Loucy (cell line): ENCODE measurements around the gene ELMO1.

Source experiments
- H2AFZ ChIP-seq: fragments of 200-600 bp; sonication (generic); 2 replicates; pipeline ENCODE4 v1.6.0; 2016; ENCODE audit warnings: antibody characterized with exemption, mild to moderate bottlenecking, low read length, moderate library complexity
- H3F3A ChIP-seq: fragments of 200-600 bp; 2 replicates; pipeline ENCODE4 v1.6.0; 2016; ENCODE audit warnings: antibody characterized with exemption, low read depth, mild to moderate bottlenecking
- H3K27me3 ChIP-seq: fragments of 200-600 bp; sonication (generic); 2 replicates; pipeline ENCODE4 v1.6.1; 2014; ENCODE audit warnings: low read length, mild to moderate bottlenecking; ENCODE audit not compliant: insufficient read depth, poor library complexity, severe bottlenecking
- H3K36me3 ChIP-seq: fragments of 200-600 bp; sonication (generic); 2 replicates; pipeline ENCODE4 v1.6.1; 2016; ENCODE audit warnings: low read length; ENCODE audit not compliant: insufficient read depth
- H3K4me1 ChIP-seq: fragments of 200-600 bp; sonication (generic); 2 replicates; pipeline ENCODE4 v1.5.1; 2014; ENCODE audit warnings: low read length, mild to moderate bottlenecking; ENCODE audit not compliant: insufficient read depth, poor library complexity, severe bottlenecking
- H3K4me2 ChIP-seq: fragments of 200-600 bp; sonication (generic); 2 replicates; pipeline ENCODE4 v1.6.0; 2014; ENCODE audit warnings: antibody characterized with exemption, low read length, low read depth, mild to moderate bottlenecking; ENCODE audit not compliant: poor library complexity, severe bottlenecking
- H3K4me3 ChIP-seq: fragments of 200-600 bp; sonication (generic); 2 replicates; pipeline ENCODE4 v1.5.1; 2014; ENCODE audit warnings: low read length, mild to moderate bottlenecking, mixed read lengths; ENCODE audit not compliant: poor library complexity, severe bottlenecking
- H3K79me2 ChIP-seq: fragments of 200-600 bp; sonication (generic); 2 replicates; pipeline ENCODE4 v1.6.1; 2014; ENCODE audit warnings: low read length; ENCODE audit not compliant: insufficient read depth
- H3K9ac ChIP-seq: fragments of 200-600 bp; sonication (generic); 2 replicates; pipeline ENCODE4 v1.6.0; 2014; ENCODE audit warnings: mild to moderate bottlenecking, low read depth, low read length, moderate library complexity; ENCODE audit not compliant: poor library complexity, severe bottlenecking
- H3K9me2 ChIP-seq: fragments of 200-600 bp; sonication (generic); replicated peaks from 2 replicates; pipeline ENCODE4 v1.6.1; 2016; ENCODE audit warnings: low read depth, low read length, mixed read lengths
- H3K9me3 ChIP-seq: fragments of 200-600 bp; sonication (generic); 2 replicates; pipeline ENCODE4 v1.6.1; 2014; ENCODE audit warnings: mild to moderate bottlenecking, antibody characterized with exemption, low read length, low read depth; ENCODE audit not compliant: insufficient read depth
- H4K20me1 ChIP-seq: fragments of 200-600 bp; sonication (generic); 2 replicates; pipeline ENCODE4 v1.6.0; 2014; ENCODE audit warnings: antibody characterized with exemption, low read length, mild to moderate bottlenecking; ENCODE audit not compliant: insufficient read depth, poor library complexity, severe bottlenecking
- CTCF ChIP-seq: fragments of 200-600 bp; sonication (generic); conservative IDR thresholded peaks from 2 replicates; pipeline ENCODE4 v1.5.1; 2014; ENCODE audit warnings: mild to moderate bottlenecking, antibody characterized with exemption, low read length
- EZH2phosphoT487 ChIP-seq: fragments of 200-600 bp; IDR thresholded peaks from 2 replicates; pipeline ENCODE4 v1.6.1; 2018; ENCODE audit warnings: antibody characterized with exemption, mild to moderate bottlenecking, moderate library complexity, borderline replicate concordance

Gene ELMO1

DNA sequence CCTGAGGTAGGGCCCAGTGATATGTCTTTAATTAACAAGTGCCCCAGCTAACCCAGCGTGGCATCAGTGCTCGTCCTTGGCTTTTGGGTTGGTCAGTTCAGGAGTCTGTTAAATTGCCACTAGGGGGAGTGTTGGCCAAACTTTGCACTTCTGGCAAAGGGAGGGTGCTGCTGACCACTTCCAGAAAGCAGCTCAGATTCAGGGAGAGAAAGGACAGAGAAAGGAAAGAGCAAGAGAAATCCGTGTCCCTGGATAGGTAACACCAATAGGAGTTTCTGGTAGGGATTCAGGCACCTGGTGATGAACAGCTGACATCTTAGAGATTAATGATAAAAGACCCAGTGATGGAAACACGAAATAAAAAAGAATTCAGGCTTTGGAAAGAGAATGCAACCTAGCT is 481.3 kb downstream of the ELMO1 start:
- no peaks in the 10 kb centered on the region; the same call in 1 of the 2 replicates for H3K79me2 ChIP-seq
- peaks cover 13% of the 10 kb centered on the region for H4K20me1 ChIP-seq
- H3K4me1 ChIP-seq = peaks cover 31% of the 10 kb centered on the region
- H3K9me2 ChIP-seq = no peaks in the 10 kb centered on the region
- no peak overlapping the region for H3K9ac ChIP-seq
- H2AFZ ChIP-seq = no peak overlapping the region
- H3K36me3 ChIP-seq = no peaks in the 10 kb centered on the region
- TF ChIP-seq EZH2phosphoT487 (no peak), CTCF (peak; percentile 90)
- H3K9me3 ChIP-seq = no peaks in the 10 kb centered on the region
- H3K27me3 ChIP-seq = no peaks in the 10 kb centered on the region
- no peak overlapping the region for H3K4me3 ChIP-seq
- no peak overlapping the region for H3K4me2 ChIP-seq
- no peaks in the 10 kb centered on the region for H3F3A ChIP-seq

- Histone ChIP-seq H3K4me3 (no peak overlapping the region), H3K9me2 (no peaks in the 10 kb centered on the region), H3K79me2 (no peaks in the 10 kb centered on the region; the same call in 1 of the 2 replicates), H3K4me1 (peaks cover 31% of the 10 kb centered on the region), H3K9ac (no peak overlapping the region), H3K36me3 (no peaks in the 10 kb centered on the region), H3K27me3 (no peaks in the 10 kb centered on the region), H4K20me1 (peaks cover 13% of the 10 kb centered on the region), H3F3A (no peaks in the 10 kb centered on the region), H3K9me3 (no peaks in the 10 kb centered on the region), H3K4me2 (no peak overlapping the region), H2AFZ (no peak overlapping the region)
- TF ChIP-seq CTCF (no peak), EZH2phosphoT487 (no peak)
These were observed 482.0 kb downstream of the ELMO1 start for GRCh38 chr7:36966636-36967035.

DNA sequence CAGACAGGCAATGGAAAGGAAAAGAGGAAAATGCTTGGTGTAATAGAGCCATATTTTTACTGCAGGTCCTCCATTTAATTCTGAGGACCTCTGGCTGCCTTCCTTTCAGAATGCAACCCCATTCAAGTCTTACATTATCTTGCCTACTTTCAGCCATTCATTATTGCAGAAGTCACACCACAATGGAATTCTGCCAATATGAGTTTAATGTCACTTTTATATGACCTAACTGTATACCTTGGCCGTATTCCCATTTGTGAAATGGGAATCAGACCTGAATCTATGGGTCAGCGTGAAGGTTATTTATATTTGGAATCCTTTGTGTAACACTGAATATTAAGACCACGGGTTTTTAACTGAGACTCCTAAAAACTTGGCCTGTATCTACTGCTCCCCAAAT is 482.6 kb downstream of the ELMO1 start:
- H3K4me3 ChIP-seq = no peak overlapping the region
- no peak overlapping the region for H3K4me2 ChIP-seq
- H3K9ac ChIP-seq = no peak overlapping the region
- H3K4me1 ChIP-seq = peaks cover 26% of the 10 kb centered on the region
- no peaks in the 10 kb centered on the region for H3K36me3 ChIP-seq
- H3K9me3 ChIP-seq = no peaks in the 10 kb centered on the region
- no peaks in the 10 kb centered on the region; the same call in 1 of the 2 replicates for H3K79me2 ChIP-seq
- TF ChIP-seq CTCF = no peak
- no peak for TF ChIP-seq EZH2phosphoT487
- H3K27me3 ChIP-seq = no peaks in the 10 kb centered on the region
- peaks cover 13% of the 10 kb centered on the region for H4K20me1 ChIP-seq
- H3K9me2 ChIP-seq = no peaks in the 10 kb centered on the region
- H3F3A ChIP-seq = no peaks in the 10 kb centered on the region
- no peak overlapping the region for H2AFZ ChIP-seq
